MV-4-11 (cell line): ENCODE measurements around the gene EPS8L2.

ENCODE experiments used
- DNase-seq: peaks from one replicate; lab custom pipeline; 2025; lab: John Stamatoyannopoulos, UW

EPS8L2 gene

GRCh38 chr11:704781-705645 lies 1.0 kb upstream of the EPS8L2 start:
- no peak for DNase-seq

GRCh38 chr11:706439-706956 lies 467 bp downstream of the EPS8L2 start:
- DNase-seq, result no peak

GRCh38 chr11:706957-707816 lies 1.2 kb downstream of the EPS8L2 start:
- DNase-seq, result no peak

- no peak for DNase-seq
Measured at GRCh38 chr11:707817-708420, 1.9 kb downstream of the EPS8L2 start.

- no peak for DNase-seq
Measured at GRCh38 chr11:708511-708910, 2.5 kb downstream of the EPS8L2 start.

GRCh38 chr11:709109-709997 lies 3.3 kb downstream of the EPS8L2 start:
- no peak for DNase-seq

GRCh38 chr11:714436-714835 lies 8.4 kb downstream of the EPS8L2 start:
- no peak for DNase-seq

GRCh38 chr11:719214-720016 lies 13.4 kb downstream of the EPS8L2 start:
- no peak for DNase-seq

- DNase-seq, result no peak
Measured at GRCh38 chr11:720017-720641, 14.1 kb downstream of the EPS8L2 start.

- no peak for DNase-seq
Measured at GRCh38 chr11:720642-721246, 14.7 kb downstream of the EPS8L2 start.

GRCh38 chr11:721247-721740 lies 15.3 kb downstream of the EPS8L2 start:
- DNase-seq, result peak; percentile 59

GRCh38 chr11:721741-722345 lies 15.8 kb downstream of the EPS8L2 start:
- DNase-seq, result peak; percentile 40

- DNase-seq, result no peak
Measured at GRCh38 chr11:722346-722811, 16.3 kb downstream of the EPS8L2 start.

- DNase-seq, result peak; percentile 53
Measured at GRCh38 chr11:723120-723883, 17.3 kb downstream of the EPS8L2 start.

- no peak for DNase-seq
Measured at GRCh38 chr11:724049-724777, 18.2 kb downstream of the EPS8L2 start.

GRCh38 chr11:724778-725386 lies 18.9 kb downstream of the EPS8L2 start:
- no peak for DNase-seq

GRCh38 chr11:725624-726202 lies 19.7 kb downstream of the EPS8L2 start:
- no peak for DNase-seq
